ENCODE measurements around the gene PFKP. TPM values are rescaled to one million over a fixed set of nuclear protein-coding genes. Genes with fewer than 3 reads are reported as not detected.

The PFKP gene
- total RNA-seq, 2 donors from 2014 or later = 58.0 to 82.3 TPM

DNA sequence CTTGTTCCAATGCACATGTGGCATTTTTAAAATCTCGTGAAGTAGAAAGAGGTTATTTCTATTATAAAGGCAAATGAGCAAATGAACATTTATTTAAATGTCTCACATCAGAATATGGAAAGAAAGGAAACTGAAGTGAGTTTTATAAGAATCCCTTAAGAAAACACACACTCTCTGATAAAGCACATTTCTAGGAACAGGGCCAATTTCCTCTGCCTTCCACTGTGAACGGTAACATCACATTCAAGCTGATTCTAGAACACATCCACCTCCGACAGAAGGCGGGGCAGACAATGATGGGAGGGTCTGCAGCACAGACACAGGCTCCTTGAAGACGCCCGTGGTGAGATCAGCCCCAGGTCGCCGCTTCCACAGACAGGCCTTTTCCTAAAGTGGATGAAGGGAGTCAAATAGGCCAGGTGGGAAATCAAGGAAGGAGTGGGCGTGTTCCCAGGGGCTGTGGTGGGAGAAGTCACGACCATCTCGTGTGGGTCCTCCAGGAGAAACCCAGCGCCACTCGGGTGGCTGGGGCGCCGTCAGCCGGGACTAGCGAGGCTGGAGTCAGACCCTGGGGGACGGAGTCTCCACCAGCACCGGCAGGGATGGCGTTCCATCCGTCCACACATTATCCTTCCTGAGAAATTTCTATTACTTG lies 74.1 kb downstream of the PFKP start:
- H3K4me1 ChIP-seq (ENCODE audit: control insufficient read depth, insufficient read depth, low read length) = no peaks in the 10 kb centered on the region
- H3K27ac Mint-ChIP-seq = peak overlapping the region; percentile 55
- DNase-seq = no peak
- H3K4me1 Mint-ChIP-seq = no peaks in the 10 kb centered on the region
- H3K27me3 ChIP-seq (ENCODE audit: control insufficient read depth, insufficient read depth, low read length, poor library complexity, severe bottlenecking) = no peaks in the 10 kb centered on the region
- no peaks in the 10 kb centered on the region for H3K9me3 Mint-ChIP-seq
- no peaks in the 10 kb centered on the region for H3K27me3 Mint-ChIP-seq (ENCODE audit: insufficient read depth)
- H3K36me3 Mint-ChIP-seq (ENCODE audit: low read depth) = peaks cover 86% of the 10 kb centered on the region
- peaks cover 78% of the 10 kb centered on the region for H3K36me3 ChIP-seq (ENCODE audit: control insufficient read depth, insufficient read depth, low read length)
- WGBS, 2 experiments (ENCODE audit: insufficient coverage in 1 of 2, insufficient read length in 1 of 2) = 94 to 97% methylated on average over 6 to 20 of the region's 21 CpGs
- H3K9ac ChIP-seq (ENCODE audit: extremely low read depth, low read length, poor library complexity, severe bottlenecking) = no peak overlapping the region
- H3K9me3 ChIP-seq (ENCODE audit: control insufficient read depth, low read length) = no peaks in the 10 kb centered on the region
- H3K27ac ChIP-seq (ENCODE audit: low read depth, low read length) = no peak overlapping the region
- H3K4me3 Mint-ChIP-seq = no peak overlapping the region
- TF ChIP-seq, protein P1, sequence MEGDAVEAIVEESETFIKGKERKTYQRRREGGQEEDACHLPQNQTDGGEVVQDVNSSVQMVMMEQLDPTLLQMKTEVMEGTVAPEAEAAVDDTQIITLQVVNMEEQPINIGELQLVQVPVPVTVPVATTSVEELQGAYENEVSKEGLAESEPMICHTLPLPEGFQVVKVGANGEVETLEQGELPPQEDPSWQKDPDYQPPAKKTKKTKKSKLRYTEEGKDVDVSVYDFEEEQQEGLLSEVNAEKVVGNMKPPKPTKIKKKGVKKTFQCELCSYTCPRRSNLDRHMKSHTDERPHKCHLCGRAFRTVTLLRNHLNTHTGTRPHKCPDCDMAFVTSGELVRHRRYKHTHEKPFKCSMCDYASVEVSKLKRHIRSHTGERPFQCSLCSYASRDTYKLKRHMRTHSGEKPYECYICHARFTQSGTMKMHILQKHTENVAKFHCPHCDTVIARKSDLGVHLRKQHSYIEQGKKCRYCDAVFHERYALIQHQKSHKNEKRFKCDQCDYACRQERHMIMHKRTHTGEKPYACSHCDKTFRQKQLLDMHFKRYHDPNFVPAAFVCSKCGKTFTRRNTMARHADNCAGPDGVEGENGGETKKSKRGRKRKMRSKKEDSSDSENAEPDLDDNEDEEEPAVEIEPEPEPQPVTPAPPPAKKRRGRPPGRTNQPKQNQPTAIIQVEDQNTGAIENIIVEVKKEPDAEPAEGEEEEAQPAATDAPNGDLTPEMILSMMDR (conservative IDR thresholded peaks at IDR 0.05) = no peak
- no peak overlapping the region for H3K4me3 ChIP-seq (ENCODE audit: low read length)

DNA sequence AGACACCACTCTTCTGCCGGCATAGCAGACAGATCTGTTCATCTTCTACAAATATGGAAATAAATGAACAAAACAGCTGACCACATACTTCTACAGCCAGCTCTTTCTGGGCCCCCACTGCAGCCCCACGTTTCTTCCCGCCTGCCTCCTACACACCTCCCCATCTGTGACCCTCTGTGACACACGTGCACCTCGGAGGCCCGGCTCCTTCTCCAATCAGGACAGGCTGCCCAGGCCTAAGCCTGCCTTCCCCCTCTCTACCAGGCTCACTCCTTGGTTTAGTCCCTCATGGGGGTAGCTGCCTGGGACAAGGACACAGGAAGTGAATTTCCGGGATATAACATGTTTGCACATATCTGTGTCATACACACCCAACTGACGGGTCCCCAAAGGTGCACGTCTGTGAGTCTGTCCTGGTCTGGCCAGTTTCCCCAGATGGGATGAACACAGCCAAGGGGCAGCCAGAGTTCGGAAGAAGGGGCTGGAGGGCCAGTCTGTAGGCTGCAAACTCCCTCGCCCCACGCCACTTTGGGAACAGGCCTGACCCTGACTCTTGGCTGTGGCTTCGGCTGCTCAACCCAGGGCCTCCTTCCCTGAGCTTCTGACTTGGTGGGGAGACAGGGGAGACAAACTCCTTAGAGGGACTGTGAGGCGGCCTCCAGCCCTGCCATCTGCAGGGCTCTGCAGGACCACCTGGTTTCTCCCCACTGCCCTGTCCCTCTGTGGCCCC lies 75.0 kb downstream of the PFKP start:
- no peak overlapping the region for H3K4me3 Mint-ChIP-seq
- Histone ChIP-seq H3K36me3 (ENCODE audit: control insufficient read depth, insufficient read depth, low read length) (peaks cover 80% of the 10 kb centered on the region), H3K9me3 (ENCODE audit: control insufficient read depth, low read length) (no peaks in the 10 kb centered on the region), H3K4me3 (ENCODE audit: low read length) (no peak overlapping the region), H3K27me3 (ENCODE audit: control insufficient read depth, insufficient read depth, low read length, poor library complexity, severe bottlenecking) (no peaks in the 10 kb centered on the region), H3K27ac (ENCODE audit: low read depth, low read length) (no peak overlapping the region), H3K4me1 (ENCODE audit: control insufficient read depth, insufficient read depth, low read length) (no peaks in the 10 kb centered on the region), H3K9ac (ENCODE audit: extremely low read depth, low read length, poor library complexity, severe bottlenecking) (no peak overlapping the region)
- peaks cover 81% of the 10 kb centered on the region for H3K36me3 Mint-ChIP-seq (ENCODE audit: low read depth)
- no peak for DNase-seq
- H3K9me3 Mint-ChIP-seq = no peaks in the 10 kb centered on the region
- no peak overlapping the region for H3K27ac Mint-ChIP-seq
- no peaks in the 10 kb centered on the region for H3K27me3 Mint-ChIP-seq (ENCODE audit: insufficient read depth)
- TF ChIP-seq, protein P1 (conservative IDR thresholded peaks at IDR 0.05) = no peak
- H3K4me1 Mint-ChIP-seq = no peaks in the 10 kb centered on the region
- 92 to 94% methylated on average over 6 to 14 of the region's 14 CpGs for WGBS, 2 experiments (ENCODE audit: insufficient coverage in 1 of 2, insufficient read length in 1 of 2)

DNA sequence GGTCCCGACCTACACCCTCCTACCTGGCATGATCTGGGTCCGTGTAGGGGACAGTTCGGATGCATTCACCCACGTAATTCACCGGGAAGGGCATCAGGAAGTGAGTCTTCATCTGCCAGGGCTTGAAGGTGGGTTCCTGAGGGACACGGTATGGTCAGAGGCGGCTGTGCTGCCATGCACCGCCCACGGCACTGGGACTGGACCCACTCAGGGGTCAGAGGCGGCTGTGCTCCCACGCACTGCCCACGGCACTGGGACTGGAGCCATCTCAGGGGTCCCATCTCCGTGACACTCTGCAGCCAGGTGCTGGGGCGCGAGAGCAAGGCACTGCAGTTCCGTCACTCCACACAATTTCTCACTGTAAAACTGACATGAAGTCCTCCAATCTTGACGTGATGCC lies 76.0 kb downstream of the PFKP start:
- Mint-ChIP-seq H3K27me3 (ENCODE audit: insufficient read depth) (no peaks in the 10 kb centered on the region), H3K4me1 (no peaks in the 10 kb centered on the region), H3K36me3 (ENCODE audit: low read depth) (peaks cover 81% of the 10 kb centered on the region), H3K27ac (no peak overlapping the region), H3K9me3 (no peaks in the 10 kb centered on the region), H3K4me3 (no peak overlapping the region)
- 94 to 95% methylated on average over 10 to 17 of the region's 17 CpGs for WGBS, 2 experiments (ENCODE audit: insufficient coverage in 1 of 2, insufficient read length in 1 of 2)
- H3K27me3 ChIP-seq (ENCODE audit: control insufficient read depth, insufficient read depth, low read length, poor library complexity, severe bottlenecking) = no peaks in the 10 kb centered on the region
- no peaks in the 10 kb centered on the region for H3K4me1 ChIP-seq (ENCODE audit: control insufficient read depth, insufficient read depth, low read length)
- TF ChIP-seq, protein P1 (conservative IDR thresholded peaks at IDR 0.05) = no peak
- H3K9me3 ChIP-seq (ENCODE audit: control insufficient read depth, low read length) = no peaks in the 10 kb centered on the region
- no peak for DNase-seq
- H3K36me3 ChIP-seq (ENCODE audit: control insufficient read depth, insufficient read depth, low read length) = peaks cover 79% of the 10 kb centered on the region
- H3K9ac ChIP-seq (ENCODE audit: extremely low read depth, low read length, poor library complexity, severe bottlenecking) = no peak overlapping the region
- no peak overlapping the region for H3K27ac ChIP-seq (ENCODE audit: low read depth, low read length)
- no peak overlapping the region for H3K4me3 ChIP-seq (ENCODE audit: low read length)
